ENCODE data around the gene MTERF4. TPM values are rescaled to one million over a fixed set of nuclear protein-coding genes. Genes with fewer than 3 reads are reported as not detected.

MTERF4 gene
- total and polyA plus RNA-seq, 10 of the 15 experiments (the other 5 are each of a cell fraction or from before 2014, with no cell fraction given) = 36.7 to 69.1 (median 45.5) TPM

- no peak for ATAC-seq
- WGBS (ENCODE audit: insufficient coverage, insufficient replicate concordance, low lambda C conversion rate, missing lambda C conversion rate) = 84% methylated on average over 8 of the region's 8 CpGs
Observed at GRCh38 chr2:241115361-241115760, 13.3 kb upstream of the MTERF4 start.

DNA sequence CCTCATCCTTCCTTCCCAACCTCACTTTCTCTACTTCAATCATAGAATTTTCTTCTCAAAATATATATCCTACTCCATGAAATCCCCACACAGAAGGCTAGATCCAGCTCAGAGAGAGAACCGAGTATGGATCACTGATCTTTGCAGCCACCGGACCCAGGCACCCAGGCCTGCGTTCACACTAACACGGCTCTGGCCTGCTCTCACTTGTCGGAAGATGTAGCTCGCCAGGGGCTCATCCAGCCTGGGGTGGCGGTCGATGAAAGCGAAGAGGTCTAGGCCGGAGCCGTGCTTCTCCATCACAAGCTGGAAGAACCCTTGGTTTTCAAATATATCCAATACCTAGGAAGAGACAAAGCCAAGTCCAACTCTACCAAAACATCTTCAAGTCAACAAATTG, 12.7 kb upstream of the MTERF4 start:
- peaks cover 21% of the 10 kb centered on the region for H3K79me2 ChIP-seq (ENCODE audit: control insufficient read depth, insufficient read depth, low read length)
- ATAC-seq (no peak), DNase-seq (ENCODE audit: low read depth, low spot score) (no peak), FAIRE-seq (no peak)
- no peak overlapping the region for H3K27ac ChIP-seq (ENCODE audit: control insufficient read depth, insufficient read depth)
- WGBS (ENCODE audit: insufficient coverage, insufficient replicate concordance, low lambda C conversion rate, missing lambda C conversion rate) = 98% methylated on average over 11 of the region's 11 CpGs
- no peak overlapping the region for H3K4me3 ChIP-seq
- ChIA-PET CTCF (no interaction called here), POLR2A (interaction anchor here (1.1 to 3.1 kb wide), 2 partner anchors 9 to 11 kb away, joined by 4 to 35 read pairs; no protein-coding TSS in a partner anchor), RAD21 (ENCODE audit: unreplicated experiment) (interaction anchor here (4.1 kb wide), 1 partner anchor 35 kb away, joined by 26 read pairs; the partner anchor contains the start of genes PASK and PPP1R7), SMC1A (ENCODE audit: uncharacterized antibody, unreplicated experiment) (interaction anchor here (0.8 to 6.5 kb wide), 4 partner anchors 11 to 35 kb away, joined by 3 to 53 read pairs (median 46); partner anchors contain the start of genes MTERF4, PASK and PPP1R7)
- intact Hi-C loops (cut with micrococcal nuclease; ENCODE audit: unreplicated experiment) (no loop called here), in situ Hi-C loops (cut with MboI) (no loop called here)
- H3K27me3 ChIP-seq (replicated peaks in 1 of 2; ENCODE audit: control insufficient read depth in 2 of 2, insufficient read depth in 2 of 2, low read length in 1 of 2) = no peaks in the 10 kb centered on the region
- no peak overlapping the region for H2AFZ ChIP-seq (ENCODE audit: control insufficient read depth, low read depth, low read length)
- no TSS peak for BruUV-seq (replicated peaks)
- peaks cover 11 to 12% of the 10 kb centered on the region in 2 experiments; a peak in 3 of 4 replicates for H3K36me3 ChIP-seq (ENCODE audit: control insufficient read depth in 2 of 2, insufficient read depth in 2 of 2, low read length in 1 of 2)
- no peaks in the 10 kb centered on the region for H3K9me3 ChIP-seq (replicated peaks; ENCODE audit: control insufficient read depth, insufficient read depth, low read length)
- H3K9ac ChIP-seq (ENCODE audit: control insufficient read depth, insufficient read depth, low read length) = no peak overlapping the region
- peaks cover 32% of the 10 kb centered on the region for H3K4me1 ChIP-seq (ENCODE audit: control insufficient read depth, insufficient read depth, low read length)
- no peak overlapping the region for H3K4me2 ChIP-seq (ENCODE audit: control insufficient read depth, insufficient read depth)
- H4K20me1 ChIP-seq (ENCODE audit: control insufficient read depth, insufficient read depth) = no peaks in the 10 kb centered on the region
- TF ChIP-seq YY1 (IDR thresholded peaks at IDR 0.05; ENCODE audit: low read depth, low read length) (no peak), PBX3 (IDR thresholded peaks at IDR 0.05; ENCODE audit: insufficient replicate concordance, low read depth, low read length) (no peak), KLF5 (IDR thresholded peaks at IDR 0.05; ENCODE audit: partially characterized antibody) (no peak), LARP7 (IDR thresholded peaks at IDR 0.05) (no peak), NFYB (IDR thresholded peaks at IDR 0.05; ENCODE audit: insufficient read depth, low read depth, low read length) (no peak), ZNF24 (IDR thresholded peaks at IDR 0.05) (no peak), POLR2AphosphoS5 (IDR thresholded peaks at IDR 0.05; ENCODE audit: low read length) (no peak), IKZF1 (conservative IDR thresholded peaks at IDR 0.05) (no peak), POLR2AphosphoS2 (IDR thresholded peaks at IDR 0.05; ENCODE audit: low read depth, low read length) (no peak), STAT3 (IDR thresholded peaks at IDR 0.05; ENCODE audit: low read depth, low read length) (no peak)

More at GRCh38 chr2:241115361-241115760, 13.3 kb upstream of the MTERF4 start:
- Histone ChIP-seq H3K4me1 (ENCODE audit: control insufficient read depth, insufficient read depth, low read length) (peaks cover 26% of the 10 kb centered on the region), H3K36me3 (ENCODE audit: control insufficient read depth in 2 of 2, insufficient read depth in 2 of 2, low read length in 1 of 2) (peaks cover 11 to 12% of the 10 kb centered on the region in 2 experiments; a peak in 3 of 4 replicates), H3K9me3 (replicated peaks; ENCODE audit: control insufficient read depth, insufficient read depth, low read length) (no peaks in the 10 kb centered on the region), H3K4me3 (no peak overlapping the region), H3K27ac (ENCODE audit: control insufficient read depth, insufficient read depth) (no peak overlapping the region), H3K79me2 (ENCODE audit: control insufficient read depth, insufficient read depth, low read length) (peaks cover 16% of the 10 kb centered on the region), H3K27me3 (replicated peaks in 1 of 2; ENCODE audit: control insufficient read depth in 2 of 2, insufficient read depth in 2 of 2, low read length in 1 of 2) (no peaks in the 10 kb centered on the region), H3K9ac (ENCODE audit: control insufficient read depth, insufficient read depth, low read length) (no peak overlapping the region), H4K20me1 (ENCODE audit: control insufficient read depth, insufficient read depth) (no peaks in the 10 kb centered on the region), H3K4me2 (ENCODE audit: control insufficient read depth, insufficient read depth) (no peak overlapping the region), H2AFZ (ENCODE audit: control insufficient read depth, low read depth, low read length) (no peak overlapping the region)
- intact Hi-C loops (cut with micrococcal nuclease; ENCODE audit: unreplicated experiment) = no loop called here
- TF ChIP-seq, protein P1, sequence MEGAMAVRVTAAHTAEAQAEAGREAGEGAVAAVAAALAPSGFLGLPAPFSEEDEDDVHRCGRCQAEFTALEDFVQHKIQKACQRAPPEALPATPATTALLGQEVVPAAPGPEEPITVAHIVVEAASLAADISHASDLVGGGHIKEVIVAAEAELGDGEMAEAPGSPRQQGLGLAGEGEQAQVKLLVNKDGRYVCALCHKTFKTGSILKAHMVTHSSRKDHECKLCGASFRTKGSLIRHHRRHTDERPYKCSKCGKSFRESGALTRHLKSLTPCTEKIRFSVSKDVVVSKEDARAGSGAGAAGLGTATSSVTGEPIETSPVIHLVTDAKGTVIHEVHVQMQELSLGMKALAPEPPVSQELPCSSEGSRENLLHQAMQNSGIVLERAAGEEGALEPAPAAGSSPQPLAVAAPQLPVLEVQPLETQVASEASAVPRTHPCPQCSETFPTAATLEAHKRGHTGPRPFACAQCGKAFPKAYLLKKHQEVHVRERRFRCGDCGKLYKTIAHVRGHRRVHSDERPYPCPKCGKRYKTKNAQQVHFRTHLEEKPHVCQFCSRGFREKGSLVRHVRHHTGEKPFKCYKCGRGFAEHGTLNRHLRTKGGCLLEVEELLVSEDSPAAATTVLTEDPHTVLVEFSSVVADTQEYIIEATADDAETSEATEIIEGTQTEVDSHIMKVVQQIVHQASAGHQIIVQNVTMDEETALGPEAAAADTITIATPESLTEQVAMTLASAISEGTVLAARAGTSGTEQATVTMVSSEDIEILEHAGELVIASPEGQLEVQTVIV (IDR thresholded peaks at IDR 0.05; ENCODE audit: borderline replicate concordance, partially characterized antibody) = no peak
- no peak for FAIRE-seq
- ChIA-PET RAD21 (ENCODE audit: unreplicated experiment) (interaction anchor here (4.1 kb wide), 1 partner anchor 34 kb away, joined by 26 read pairs; the partner anchor contains the start of genes PASK and PPP1R7), SMC1A (ENCODE audit: uncharacterized antibody, unreplicated experiment) (interaction anchor here (6.1 to 6.5 kb wide), 2 partner anchors 10 to 14 kb away, joined by 48 to 53 read pairs; partner anchors contain the start of gene MTERF4), POLR2A (interaction anchor here (1.1 kb wide), 1 partner anchor 10 kb away, joined by 4 read pairs; no protein-coding TSS in a partner anchor), CTCF (no interaction called here)
- in situ Hi-C loops (cut with MboI) = no loop called here
- no peak for DNase-seq (ENCODE audit: low read depth, low spot score)
- BruUV-seq (replicated peaks) = no TSS peak
